GM11168 (cell line): Measurements from ENCODE around the gene ANKRD13A.
"Not testable (repeated sequence)": the region's sequence is repeated elsewhere in the genome, so short reads cannot be mapped to it uniquely, and the experiment has no call there.

ENCODE experiments used
- in situ Hi-C: fragments of 300-500 bp; cut with MboI; formaldehyde crosslinking; loops from one replicate; pipeline ENCODE4 v1.12.0; 2022; ENCODE audit warnings: low sequenced_read_pairs; ENCODE audit not compliant: unreplicated experiment

ANKRD13A gene

GRCh38 chr12:110046451-110047187 lies 47.4 kb downstream of the ANKRD13A start:
- in situ Hi-C loops = no loop called here

GRCh38 chr12:110047297-110047940 lies 48.2 kb downstream of the ANKRD13A start:
- in situ Hi-C loops = no loop called here

DNA sequence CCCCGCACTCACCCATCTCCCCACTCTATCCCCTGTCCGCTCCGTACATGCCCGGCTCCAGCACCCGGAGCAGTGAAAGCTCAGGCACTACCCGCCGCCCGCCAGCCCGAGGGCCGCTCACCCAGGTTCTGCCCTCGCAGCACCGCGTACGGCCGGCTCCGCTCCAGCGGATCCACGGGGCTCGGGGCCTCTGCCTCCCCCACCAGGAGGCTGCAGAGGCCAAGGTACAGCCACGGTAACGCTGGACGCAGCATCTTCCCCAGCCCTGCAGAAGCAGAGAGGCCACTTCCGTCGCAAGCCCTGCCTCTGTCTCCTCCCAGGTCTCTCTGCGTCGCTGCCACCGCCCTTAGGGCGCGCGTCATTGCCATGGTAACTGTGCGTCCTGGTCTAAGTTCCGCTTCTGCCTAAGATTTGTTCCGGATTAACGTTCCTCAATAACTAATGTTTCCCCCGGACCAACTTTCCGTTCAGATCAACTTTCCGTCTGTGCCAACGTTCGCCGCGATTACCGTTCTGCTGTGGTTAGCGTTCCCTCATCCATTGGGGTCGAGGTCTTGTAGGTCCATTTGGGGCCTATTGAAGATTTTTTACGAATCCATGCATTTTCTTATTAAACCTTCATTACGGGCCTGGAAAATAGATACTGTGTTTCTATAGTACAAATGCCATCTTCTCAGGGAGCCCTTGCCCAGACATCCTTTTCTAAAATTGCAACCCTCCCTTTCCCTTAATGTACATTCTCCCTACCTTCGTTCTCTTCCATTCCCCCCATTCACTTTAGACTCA lies 49.2 kb downstream of the ANKRD13A start, which contains the start of gene C12orf76:
Gene C12orf76, minus strand, starts transcription at position 281 of the 786 bp plus-strand sequence. Its CDS starts 27 bp downstream, at position 254.
- in situ Hi-C loops = no loop called here

GRCh38 chr12:110049034-110049433 lies 49.8 kb downstream of the ANKRD13A start:
- in situ Hi-C loops = not testable (repeated sequence)

GRCh38 chr12:110049666-110050065 lies 50.4 kb downstream of the ANKRD13A start:
- in situ Hi-C loops = not testable (repeated sequence)

GRCh38 chr12:110050927-110051326 lies 51.7 kb downstream of the ANKRD13A start:
- in situ Hi-C loops = no loop called here

- in situ Hi-C loops = not testable (repeated sequence)
Measured at GRCh38 chr12:110055375-110056352, 56.4 kb downstream of the ANKRD13A start.

GRCh38 chr12:110056643-110057042 lies 57.4 kb downstream of the ANKRD13A start:
- in situ Hi-C loops = not testable (repeated sequence)

DNA sequence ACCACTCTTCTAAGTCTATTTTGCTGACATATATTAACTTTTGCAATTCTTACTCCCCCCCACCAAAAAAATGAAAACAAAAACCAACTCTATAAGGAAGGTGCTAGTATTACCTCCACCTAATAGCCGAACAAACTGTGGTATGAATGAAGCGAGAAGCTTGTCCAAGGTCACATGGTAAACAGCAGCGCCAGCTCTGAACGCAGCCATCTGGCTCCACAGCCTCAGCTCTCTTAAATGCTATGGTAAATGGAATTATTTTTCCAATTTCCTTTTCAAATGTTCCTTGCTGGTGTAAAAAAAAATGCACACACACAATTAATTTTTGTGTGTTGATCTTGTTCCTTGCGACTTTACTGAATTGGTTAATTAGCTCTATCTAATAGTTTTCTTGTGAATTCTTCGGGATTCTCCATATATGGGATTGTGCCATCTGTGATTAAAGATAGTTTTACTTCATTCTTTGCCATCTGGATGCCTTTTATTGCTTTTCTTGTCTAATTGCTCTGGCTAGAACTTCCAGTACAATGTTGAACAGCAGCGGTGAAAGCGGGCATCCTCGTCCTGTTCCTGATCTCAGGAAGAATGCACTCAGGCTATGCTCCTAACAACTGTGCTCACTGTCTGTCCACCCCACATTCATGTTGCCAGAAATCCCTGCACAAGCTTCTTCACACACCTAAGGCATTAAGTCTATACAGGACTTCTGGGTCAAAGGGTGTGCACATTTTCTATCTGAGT lies 59.8 kb downstream of the ANKRD13A start:
- in situ Hi-C loops = no loop called here

DNA sequence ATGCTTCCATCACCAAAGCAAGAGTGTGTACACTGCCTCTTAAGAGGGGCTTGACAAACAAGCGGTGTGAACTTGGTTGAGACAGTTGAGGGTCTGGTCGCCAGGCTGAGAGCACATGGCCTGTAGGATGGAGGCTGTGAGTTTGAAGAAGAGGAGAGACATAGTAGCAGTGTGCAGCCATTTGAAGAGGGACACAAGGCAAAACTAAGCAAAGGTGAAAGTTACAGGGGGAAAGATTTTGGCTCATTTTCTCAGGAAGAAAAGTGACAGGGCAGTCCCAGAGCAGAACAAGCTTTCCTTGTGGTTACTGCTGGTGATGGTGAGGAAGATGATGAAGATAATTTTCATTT lies 60.4 kb downstream of the ANKRD13A start:
- in situ Hi-C loops = no loop called here

DNA sequence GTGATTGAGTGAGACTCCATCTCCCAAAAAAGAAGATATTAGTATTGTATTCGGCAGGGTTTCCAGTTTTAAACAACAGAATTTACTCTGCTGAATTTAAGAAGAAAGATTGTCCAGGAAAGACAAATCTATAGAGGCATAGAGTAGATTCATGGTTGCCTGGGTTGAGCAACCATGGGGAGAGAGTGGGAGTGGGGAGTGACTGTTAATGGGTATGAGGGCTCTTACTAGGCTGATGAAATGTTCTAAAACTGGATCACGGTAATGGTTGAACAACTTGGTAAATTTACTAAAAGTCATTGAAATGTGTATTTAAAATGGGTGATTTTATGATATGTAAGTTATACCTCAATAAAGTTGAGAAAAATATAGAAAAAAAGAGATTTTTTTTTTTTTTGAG lies 63.0 kb downstream of the ANKRD13A start:
- in situ Hi-C loops = no loop called here

DNA sequence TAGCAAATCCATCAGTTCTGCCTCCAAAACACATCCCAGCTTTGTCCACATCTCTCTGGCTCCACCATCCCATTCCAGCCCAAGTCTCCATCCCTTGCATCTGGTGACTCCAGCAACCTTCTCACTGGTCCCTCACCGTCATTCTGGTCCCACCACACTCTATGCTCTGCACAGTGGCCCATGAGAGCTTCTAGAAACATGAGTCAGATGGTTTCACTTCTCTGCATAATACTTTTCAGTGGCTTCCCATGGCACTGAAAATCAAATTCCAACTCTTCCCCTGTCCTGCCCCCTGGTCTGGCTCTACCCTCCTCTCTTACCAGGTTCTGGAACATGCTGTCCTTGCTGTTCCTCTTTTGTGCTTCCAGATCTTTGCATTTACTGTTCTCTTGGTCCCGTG lies 66.3 kb downstream of the ANKRD13A start:
- in situ Hi-C loops = no loop called here

DNA sequence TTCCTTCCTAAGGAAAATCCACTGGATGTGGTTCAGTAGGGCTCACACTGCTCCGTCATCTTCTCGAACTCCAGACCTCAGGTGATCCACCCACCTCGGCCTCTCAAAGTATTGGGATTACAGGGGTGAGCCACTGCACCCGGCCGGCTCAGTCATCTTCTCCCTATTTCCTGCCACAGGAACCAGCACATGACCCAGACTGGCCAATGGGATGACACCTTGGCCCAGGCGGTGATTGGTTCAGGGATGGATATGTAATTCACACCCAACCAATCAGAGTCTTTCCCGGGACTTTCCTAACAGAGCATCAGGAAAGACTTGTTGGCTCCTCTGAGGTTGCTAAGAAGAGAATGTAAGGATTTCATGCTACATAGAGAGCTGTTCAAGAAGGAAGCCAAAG lies 68.3 kb downstream of the ANKRD13A start:
- in situ Hi-C loops = no loop called here

DNA sequence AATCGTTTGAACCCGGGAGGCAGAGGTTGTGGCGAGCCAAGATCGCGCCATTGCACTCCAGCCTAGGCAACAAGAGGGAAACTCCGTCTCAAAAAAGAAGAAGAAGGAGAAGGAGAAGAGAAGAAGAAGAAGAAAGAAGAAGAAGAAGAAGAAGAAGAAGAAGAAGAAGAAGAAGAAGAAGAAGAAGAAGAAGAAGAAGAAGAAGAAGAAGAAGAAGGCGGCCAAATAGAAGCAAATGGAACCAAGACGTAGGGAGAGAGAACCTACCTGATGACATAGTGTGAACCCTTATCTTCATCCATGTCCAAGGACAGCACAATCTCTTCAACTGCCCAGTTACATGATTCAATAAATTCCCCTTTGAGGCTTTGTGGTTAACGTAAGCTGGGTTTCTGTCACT lies 68.9 kb downstream of the ANKRD13A start:
- in situ Hi-C loops = not testable (repeated sequence)

DNA sequence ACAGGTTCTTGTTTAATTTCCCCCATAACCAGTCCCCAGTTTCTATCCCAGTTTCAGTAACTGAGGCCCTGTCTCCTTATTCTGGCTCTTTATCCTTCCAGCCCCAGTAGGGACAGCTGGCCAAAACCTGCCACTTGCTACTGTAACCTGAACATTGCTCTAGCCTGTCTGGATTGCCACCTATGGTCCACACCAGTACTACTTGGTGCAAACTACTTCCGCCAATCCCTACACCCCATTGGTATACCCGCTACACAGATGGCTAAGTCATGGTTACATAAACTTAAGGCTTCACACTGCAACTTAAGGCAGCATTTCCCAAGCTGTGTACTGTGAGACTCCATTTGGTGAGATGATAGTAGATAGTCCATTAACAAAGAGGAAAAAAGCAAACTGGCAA lies 69.4 kb downstream of the ANKRD13A start:
- in situ Hi-C loops = no loop called here

GRCh38 chr12:110071504-110071903 lies 72.3 kb downstream of the ANKRD13A start:
- in situ Hi-C loops = no loop called here

DNA sequence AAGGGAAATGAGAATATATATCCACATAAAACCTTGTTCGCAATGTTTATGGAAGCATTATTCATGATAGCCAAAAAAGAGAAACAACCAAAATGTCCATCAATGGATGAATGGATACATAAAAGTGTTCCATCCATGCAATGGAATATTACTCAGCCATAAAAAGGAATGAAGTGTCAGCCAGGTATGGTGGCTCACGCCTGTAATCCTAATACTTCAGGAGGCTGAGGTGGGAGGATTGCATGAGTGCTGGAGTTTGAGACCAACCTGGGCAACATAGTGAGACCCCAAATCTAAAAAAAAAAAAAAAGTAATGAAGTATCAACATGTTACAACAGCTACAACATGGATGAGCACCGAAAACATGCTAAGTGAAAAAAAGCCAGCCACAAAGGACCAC lies 72.7 kb downstream of the ANKRD13A start:
- in situ Hi-C loops = no loop called here

GRCh38 chr12:110072636-110073035 lies 73.4 kb downstream of the ANKRD13A start:
- in situ Hi-C loops = not testable (repeated sequence)
